GM12874 (cell line): ENCODE data around the gene FNDC4.

Source experiments
- TF ChIP-seq, protein P1 (sequence below): IDR thresholded peaks from 2 replicates; pipeline ENCODE4 v1.5.1; 2011; ENCODE audit warnings: low read depth, mild to moderate bottlenecking, control low read depth, low read length, moderate library complexity; ENCODE audit not compliant: insufficient read depth

FNDC4 gene

DNA sequence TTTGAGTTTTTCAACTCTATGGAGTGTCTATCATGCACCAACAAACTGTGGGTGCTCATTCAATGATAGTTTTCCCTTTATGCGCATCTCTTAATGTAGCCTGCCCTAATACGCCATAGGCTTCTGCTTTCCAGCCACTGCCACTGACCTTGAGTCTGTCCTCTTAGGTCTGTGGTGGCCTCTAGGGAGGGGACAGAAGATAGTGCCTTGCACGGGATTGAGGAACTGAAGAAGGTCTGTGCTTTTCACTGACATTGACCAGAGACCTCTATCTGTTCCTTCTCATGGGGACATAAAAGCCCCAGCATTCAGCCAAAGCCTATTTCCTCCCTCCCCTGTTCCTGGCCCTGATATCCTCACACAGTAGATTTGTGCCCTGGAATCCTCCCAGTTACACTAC lies 4.0 kb upstream of the FNDC4 start:
- TF ChIP-seq, protein P1, sequence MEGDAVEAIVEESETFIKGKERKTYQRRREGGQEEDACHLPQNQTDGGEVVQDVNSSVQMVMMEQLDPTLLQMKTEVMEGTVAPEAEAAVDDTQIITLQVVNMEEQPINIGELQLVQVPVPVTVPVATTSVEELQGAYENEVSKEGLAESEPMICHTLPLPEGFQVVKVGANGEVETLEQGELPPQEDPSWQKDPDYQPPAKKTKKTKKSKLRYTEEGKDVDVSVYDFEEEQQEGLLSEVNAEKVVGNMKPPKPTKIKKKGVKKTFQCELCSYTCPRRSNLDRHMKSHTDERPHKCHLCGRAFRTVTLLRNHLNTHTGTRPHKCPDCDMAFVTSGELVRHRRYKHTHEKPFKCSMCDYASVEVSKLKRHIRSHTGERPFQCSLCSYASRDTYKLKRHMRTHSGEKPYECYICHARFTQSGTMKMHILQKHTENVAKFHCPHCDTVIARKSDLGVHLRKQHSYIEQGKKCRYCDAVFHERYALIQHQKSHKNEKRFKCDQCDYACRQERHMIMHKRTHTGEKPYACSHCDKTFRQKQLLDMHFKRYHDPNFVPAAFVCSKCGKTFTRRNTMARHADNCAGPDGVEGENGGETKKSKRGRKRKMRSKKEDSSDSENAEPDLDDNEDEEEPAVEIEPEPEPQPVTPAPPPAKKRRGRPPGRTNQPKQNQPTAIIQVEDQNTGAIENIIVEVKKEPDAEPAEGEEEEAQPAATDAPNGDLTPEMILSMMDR = no peak

DNA sequence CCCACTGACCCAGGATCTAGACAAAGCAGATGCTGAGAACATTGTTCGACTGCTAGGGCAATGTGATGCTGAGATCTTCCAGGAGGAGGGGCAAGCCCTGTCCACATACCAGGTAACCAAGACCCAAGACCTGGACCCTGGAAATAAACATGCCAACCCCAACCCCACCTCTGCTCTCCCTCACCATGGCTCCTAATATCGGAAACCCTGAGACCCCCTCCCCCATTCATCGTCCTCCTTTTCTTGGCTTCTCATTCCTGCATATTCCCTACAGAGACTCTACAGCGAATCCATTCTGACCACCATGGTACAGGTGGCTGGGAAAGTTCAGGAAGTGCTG lies 2.3 kb upstream of the FNDC4 start:
- TF ChIP-seq, protein P1 = no peak

DNA sequence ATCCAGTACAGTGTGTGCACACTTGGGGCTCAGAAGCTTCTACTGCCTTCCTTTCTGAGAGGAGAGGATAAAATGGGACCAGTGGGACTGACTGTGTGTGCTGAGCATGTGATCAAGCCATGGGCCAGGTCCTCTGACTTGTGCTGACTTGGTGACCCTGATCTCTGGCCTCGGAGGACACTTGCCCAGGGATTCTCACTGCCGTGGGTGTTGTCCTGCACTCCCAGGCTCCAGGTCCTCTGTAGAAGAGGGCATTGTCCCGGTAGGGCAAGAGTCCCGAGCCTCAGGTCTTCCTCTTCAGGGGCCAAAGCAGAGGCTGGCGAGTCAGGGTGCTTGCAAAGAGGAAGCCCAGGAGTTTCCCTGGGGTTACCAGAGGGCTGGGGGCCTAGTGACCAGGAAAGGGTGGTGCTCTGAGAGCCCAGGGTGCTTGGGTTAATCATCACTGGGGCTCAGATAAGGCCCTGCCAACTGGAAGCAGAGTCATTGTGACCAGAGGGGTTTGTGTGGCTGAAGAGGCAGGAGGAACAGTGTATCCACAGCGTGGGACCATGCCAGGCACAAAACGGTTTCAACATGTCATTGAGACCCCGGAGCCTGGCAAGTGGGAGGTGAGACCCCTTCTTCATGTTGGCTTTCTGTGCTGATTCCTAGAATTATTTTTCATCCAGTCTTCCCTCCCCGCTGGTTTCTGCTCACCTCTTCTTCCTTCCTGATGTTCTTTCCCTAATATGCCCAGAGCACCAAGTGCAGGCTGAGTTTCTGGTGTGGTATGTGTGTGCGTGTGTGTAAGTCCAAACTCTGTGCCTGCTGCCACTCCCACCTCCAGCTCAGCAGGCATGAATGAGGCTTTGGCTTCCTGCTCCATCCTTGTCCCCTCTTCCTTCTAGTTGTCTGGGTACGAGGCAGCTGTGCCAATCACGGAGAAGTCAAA lies 1.6 kb upstream of the FNDC4 start, which contains the start of gene GCKR:
Gene GCKR (plus strand): TSS at position 483 of the 931 bp plus-strand sequence. CDS start 66 bp downstream, at position 549.
- TF ChIP-seq, protein P1 = no peak

DNA sequence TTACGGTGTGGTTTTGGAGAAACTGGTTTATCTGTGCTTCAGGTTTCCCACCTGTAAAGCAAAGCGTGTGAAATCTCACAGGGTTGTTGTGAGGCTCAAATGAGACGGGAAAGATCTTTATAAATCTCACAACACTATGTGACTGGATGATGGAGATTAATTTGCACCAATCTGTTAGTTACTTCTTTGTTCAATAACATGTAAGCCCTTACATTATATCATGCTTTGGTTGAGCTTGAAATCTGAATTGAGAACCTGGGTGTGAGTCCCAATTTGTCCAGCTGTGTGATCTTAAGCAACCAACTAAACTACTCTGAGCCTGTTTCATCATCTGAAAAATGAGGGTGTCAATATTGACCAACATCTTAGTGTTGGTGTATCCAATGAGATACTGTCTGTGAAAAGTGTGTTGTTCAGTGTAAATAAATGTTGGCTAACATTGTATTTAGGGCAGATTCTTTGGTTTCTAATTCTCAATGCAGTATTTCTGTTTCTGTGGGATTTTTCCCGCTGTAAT lies 898 bp upstream of the FNDC4 start:
- TF ChIP-seq, protein P1 = no peak

DNA sequence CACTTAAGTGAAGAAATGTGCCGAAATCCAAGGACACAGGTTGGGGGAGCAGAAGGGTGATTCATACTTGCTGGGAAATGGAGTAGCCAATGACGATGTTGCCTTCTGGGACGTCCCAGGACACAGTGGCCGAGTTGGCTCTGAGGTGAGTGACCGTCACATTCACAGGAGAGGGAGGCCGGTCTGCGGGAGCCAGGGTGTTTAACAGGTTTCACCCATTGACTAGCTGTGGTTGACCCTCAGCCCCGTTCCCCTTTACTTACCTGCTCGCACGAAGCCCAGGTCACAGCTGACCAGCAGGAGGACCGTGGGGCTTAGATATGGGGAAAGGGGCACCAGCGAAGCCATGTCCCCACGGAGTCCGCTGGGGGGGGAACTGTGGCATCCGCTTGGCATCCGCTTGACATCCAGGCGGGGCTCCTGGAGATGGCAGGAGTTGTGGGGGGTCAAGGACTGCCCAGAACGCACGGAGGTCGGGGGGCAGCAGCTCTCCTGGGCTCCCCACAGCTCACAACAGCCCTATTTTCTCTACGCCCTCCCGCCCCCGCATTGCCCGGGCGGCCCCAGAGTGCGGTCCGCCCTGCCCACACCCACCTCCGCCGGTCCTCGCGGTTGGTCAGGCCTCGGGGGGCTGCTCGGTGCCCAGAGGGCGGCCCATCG lies 586 bp downstream of the FNDC4 start:
- TF ChIP-seq, protein P1 = no peak

DNA sequence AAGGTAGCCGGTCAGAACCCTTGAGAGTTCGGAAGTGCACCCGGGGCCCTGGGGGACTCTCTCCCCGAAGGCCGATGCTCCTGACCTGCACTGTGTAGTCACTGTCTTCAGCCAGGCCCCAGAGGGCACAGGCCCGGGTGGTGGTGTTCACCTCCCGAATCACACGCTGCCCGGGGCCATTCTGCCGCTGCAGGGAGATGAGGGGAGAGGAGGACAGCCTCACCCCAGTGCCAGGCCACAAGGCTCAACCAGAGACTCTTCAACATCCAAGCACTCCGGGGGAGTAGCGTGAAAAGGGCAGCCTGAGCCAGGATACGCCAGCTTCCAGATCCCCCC lies 1.1 kb downstream of the FNDC4 start:
- TF ChIP-seq, protein P1 = no peak

DNA sequence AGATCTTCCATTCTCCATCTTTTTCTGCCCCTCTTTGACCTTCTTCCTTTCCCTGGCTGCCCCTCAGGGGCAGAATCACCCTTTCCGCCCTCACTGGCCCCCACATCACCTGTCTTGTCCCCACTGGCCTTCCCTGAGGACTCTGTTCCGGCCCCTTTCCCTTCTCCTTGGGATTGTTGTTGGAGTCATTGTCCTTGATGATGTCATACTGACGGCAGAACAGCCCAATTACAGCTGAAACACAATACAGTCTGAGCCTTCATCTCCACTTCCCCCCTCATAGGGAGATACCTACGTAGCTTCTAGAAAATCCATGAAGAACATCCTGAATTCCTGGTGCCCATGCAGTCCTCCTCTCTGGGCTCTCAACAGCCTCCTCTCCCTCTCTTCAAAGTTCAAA lies 2.4 kb downstream of the FNDC4 start:
- TF ChIP-seq, protein P1 = no peak
